Lung (tissue), 12 donors: ENCODE data around the gene ZNF565. TPM values are rescaled to one million over a fixed set of nuclear protein-coding genes. Genes with fewer than 3 reads are reported as not detected.

ENCODE experiments used
- ATAC-seq: fragments of 200-7000 bp; cut with Tn5 transposase; one replicate; pipeline ENCODE4 v1.9.1; 2020; ENCODE audit warnings: moderate number of reproducible peaks; ENCODE audit not compliant: insufficient read depth, low FRiP score
- DNase-seq, 3 donors: peaks; one replicate each; pipeline ENCODE4 v3.0.0-alpha.2; 2013 to 2017
- H3K27ac ChIP-seq, 2 donors: one replicate each; pipeline ENCODE4 v1.5.1; 2013; ENCODE audit warnings: mild to moderate bottlenecking in 2 of 2, moderate library complexity in 2 of 2, control low read depth in 1 of 2, inconsistent platforms in 1 of 2, low read depth in 1 of 2, low read length in 1 of 2
- H3K27me3 ChIP-seq, 3 donors: one replicate each; pipeline ENCODE4 v1.5.1; 2013; ENCODE audit warnings: low read length in 2 of 3; ENCODE audit not compliant: control insufficient read depth in 3 of 3, insufficient read depth in 3 of 3
- H3K36me3 ChIP-seq, 4 donors: one replicate each; pipeline ENCODE4 v1.5.1; 2013; ENCODE audit warnings: low read length in 4 of 4, mild to moderate bottlenecking in 1 of 4, moderate library complexity in 1 of 4; ENCODE audit not compliant: control insufficient read depth in 4 of 4, insufficient read depth in 4 of 4
- H3K4me1 ChIP-seq, 5 donors: one replicate each; pipeline ENCODE4 v1.5.1; 2013; ENCODE audit warnings: low read length in 5 of 5, mild to moderate bottlenecking in 2 of 5, moderate library complexity in 1 of 5; ENCODE audit not compliant: control insufficient read depth in 5 of 5, insufficient read depth in 5 of 5
- H3K4me3 ChIP-seq: one replicate; pipeline ENCODE4 v1.5.1; 2013; ENCODE audit warnings: mild to moderate bottlenecking, control low read depth, moderate library complexity
- H3K9ac ChIP-seq, 2 donors: one replicate each; pipeline ENCODE4 v1.5.1; 2013; ENCODE audit warnings: low read length in 2 of 2, control low read depth in 1 of 2; ENCODE audit not compliant: insufficient read depth in 1 of 2
- H3K9me3 ChIP-seq, 4 donors: one replicate each; pipeline ENCODE4 v1.5.1; 2013; ENCODE audit warnings: low read length in 3 of 4, mild to moderate bottlenecking in 1 of 4, moderate library complexity in 1 of 4; ENCODE audit not compliant: control insufficient read depth in 4 of 4, insufficient read depth in 3 of 4
- CTCF ChIP-seq: IDR thresholded peaks from 2 replicates; pipeline ENCODE4 v1.5.1; 2012; ENCODE audit warnings: mild to moderate bottlenecking; ENCODE audit errors: control extremely low read depth, extremely low read depth
- WGBS, 2 donors: extraction: QIAGEN DNeasy Blood & Tissue Kit; methylation state at CpG; one replicate each; pipeline ENCODE4 v1.1.7; 2013; 5-methylcytosine and 5-hydroxymethylcytosine counted together
- polyA plus RNA-seq, 2 donors: library from polyadenylated mRNA; stranded (reverse); fragments of 200-250 nt; gene quantifications; one replicate each; pipeline ENCODE4 v1.2.1, GENCODE V29; 2013
- total RNA-seq, 2 donors: library from RNA; depleted of rRNA in 1 of 2; stranded (reverse); fragments of >200 nt in 1 of 2; gene quantifications; one replicate each; pipeline ENCODE4 v1.2.1, GENCODE V29; 2014 to 2021
- donor health status: control.
- donor health status: control.
- donor health status: Bipolar disorder and iron deficiency.
- donor health status: healthy.
- donor health status: DM: yes; HTN: yes; CAD: no.

The ZNF565 gene
- total and polyA plus RNA-seq, 4 donors = 2.5 to 8.4 (median 2.9) TPM

GRCh38 chr19:36203293-36203692, 11.2 kb downstream of the ZNF565 start:
- DNase-seq (no peak), ATAC-seq (no peak)
- Histone ChIP-seq H3K27me3 (no peaks in the 10 kb centered on the region), H3K9ac (no peak overlapping the region), H3K36me3 (peaks cover 0 to 5% (median 2%) of the 10 kb centered on the region in 4 donors), H3K27ac (no peak overlapping the region), H3K4me3 (no peak overlapping the region), H3K9me3 (peaks cover 0 to 1% (median 0%) of the 10 kb centered on the region in 4 donors), H3K4me1 (no peaks in the 10 kb centered on the region)
- no peak for TF ChIP-seq CTCF
- 96% methylated on average over 4 of the region's 4 CpGs for WGBS, 2 donors

GRCh38 chr19:36201684-36202083, 12.8 kb downstream of the ZNF565 start:
- TF ChIP-seq CTCF = no peak
- Histone ChIP-seq H3K27me3 (no peaks in the 10 kb centered on the region), H3K27ac (no peak overlapping the region), H3K4me1 (no peaks in the 10 kb centered on the region), H3K9me3 (peaks cover 0 to 1% (median 0%) of the 10 kb centered on the region in 4 donors), H3K36me3 (peaks cover 0 to 5% (median 2%) of the 10 kb centered on the region in 4 donors), H3K9ac (no peak overlapping the region), H3K4me3 (no peak overlapping the region)
- ATAC-seq (no peak), DNase-seq (no peak)
- 95 to 96% methylated on average over 6 of the region's 6 CpGs for WGBS, 2 donors

- DNase-seq = no peak
- 82 to 93% methylated on average over 2 of the region's 2 CpGs for WGBS, 2 donors
Measured at GRCh38 chr19:36198119-36198518, 16.3 kb downstream of the ZNF565 start.

More at GRCh38 chr19:36198119-36198518, 16.3 kb downstream of the ZNF565 start:
- Histone ChIP-seq H3K4me1 (no peaks in the 10 kb centered on the region), H3K36me3 (peaks cover 0 to 13% (median 10%) of the 10 kb centered on the region in 4 donors), H3K4me3 (no peak overlapping the region), H3K27me3 (no peaks in the 10 kb centered on the region), H3K27ac (no peak overlapping the region), H3K9me3 (no peaks in the 10 kb centered on the region), H3K9ac (no peak overlapping the region)
- TF ChIP-seq CTCF = no peak
- no peak for ATAC-seq
